GM19397 (cell line): Measurements from ENCODE around the gene RAB6B.

Source experiments
- ATAC-seq: cut with Tn5 transposase; IDR thresholded peaks from one replicate; pipeline ENCODE4 v1.9.1; 2021; ENCODE audit warnings: mild to moderate bottlenecking, moderate library complexity; ENCODE audit not compliant: unreplicated experiment

The RAB6B gene

DNA sequence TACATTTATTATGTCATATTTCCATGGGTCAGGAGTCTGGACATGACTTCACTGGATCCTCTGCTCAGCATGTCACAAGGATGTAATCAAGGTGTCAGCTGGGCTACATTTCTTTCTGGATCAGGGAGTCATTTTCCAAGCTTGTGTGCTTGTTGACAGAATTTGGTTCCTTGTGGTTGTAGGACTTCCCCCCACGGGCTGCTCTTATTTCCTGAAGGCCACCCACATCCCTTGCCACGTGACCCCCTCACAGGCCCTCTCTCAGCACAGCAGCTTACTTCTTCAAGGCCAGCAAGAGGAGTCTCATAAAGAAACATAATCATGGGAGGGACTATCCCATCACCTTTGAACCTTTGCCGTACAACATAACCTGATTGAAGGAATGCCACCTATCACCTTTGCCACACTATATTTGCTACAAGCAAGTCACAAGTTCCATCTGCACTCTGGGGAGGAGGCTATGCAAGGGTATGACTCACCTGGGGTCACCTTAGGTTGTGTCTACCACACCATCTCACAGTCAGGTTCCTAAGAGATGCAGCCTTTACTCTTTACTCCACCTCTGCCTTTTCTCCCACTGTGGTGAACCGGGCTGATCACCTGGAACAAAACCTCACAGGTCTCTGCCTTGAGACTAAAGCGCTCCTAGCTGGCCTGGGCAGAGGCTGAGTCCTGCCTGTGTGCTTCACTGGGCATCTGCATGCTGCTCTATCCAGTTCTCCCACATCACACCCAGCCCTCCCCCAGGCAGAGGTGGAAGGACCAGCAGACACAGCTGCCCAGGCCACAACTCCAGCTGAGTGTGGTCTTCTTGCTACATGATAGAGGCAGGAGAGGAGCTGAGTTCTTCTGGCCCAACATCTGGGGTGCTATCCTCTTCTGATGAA, 13.5 kb downstream of the RAB6B start:
- ATAC-seq, result no peak

- ATAC-seq, result no peak
Observed at GRCh38 chr3:133881492-133881891, 14.2 kb downstream of the RAB6B start.

DNA sequence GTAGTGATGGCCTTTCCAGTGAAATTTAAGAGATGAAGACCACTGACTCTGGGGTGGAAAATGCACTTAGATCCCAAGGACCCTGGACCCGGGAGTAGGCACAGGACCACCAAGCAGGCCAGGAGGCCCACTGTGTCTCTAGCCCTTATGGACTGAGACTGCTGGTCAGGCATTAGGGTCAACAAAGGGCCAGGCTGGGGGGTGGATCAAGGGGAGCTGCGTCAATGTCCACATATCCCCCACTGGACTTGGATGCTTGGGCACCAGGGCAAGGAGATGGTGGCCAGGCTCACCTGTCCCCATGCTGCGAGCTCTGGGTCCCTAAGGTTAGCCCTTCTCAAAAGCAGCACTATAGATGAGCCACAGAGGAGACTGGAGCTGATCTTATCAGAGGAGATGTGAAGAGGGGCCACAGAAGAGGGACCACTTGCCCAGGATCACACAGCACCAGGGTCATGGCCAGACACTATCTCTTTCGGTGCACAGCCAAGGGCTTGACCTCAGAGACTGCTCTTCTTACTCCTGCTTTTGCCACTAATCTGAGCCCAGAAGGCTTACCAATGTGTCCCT, 14.7 kb downstream of the RAB6B start:
- no peak for ATAC-seq

GRCh38 chr3:133880287-133880686, 15.4 kb downstream of the RAB6B start:
- no peak for ATAC-seq

- ATAC-seq, result no peak
Observed at GRCh38 chr3:133878518-133878917, 17.2 kb downstream of the RAB6B start.

- ATAC-seq, result no peak
Observed at GRCh38 chr3:133877221-133877620, 18.5 kb downstream of the RAB6B start.

GRCh38 chr3:133874761-133875438, 20.8 kb downstream of the RAB6B start:
- ATAC-seq, result no peak

- ATAC-seq, result no peak
Observed at GRCh38 chr3:133874344-133874743, 21.3 kb downstream of the RAB6B start.

- no peak for ATAC-seq
Observed at GRCh38 chr3:133872781-133873180, 22.9 kb downstream of the RAB6B start.

- no peak for ATAC-seq
Observed at GRCh38 chr3:133872161-133872560, 23.5 kb downstream of the RAB6B start.

DNA sequence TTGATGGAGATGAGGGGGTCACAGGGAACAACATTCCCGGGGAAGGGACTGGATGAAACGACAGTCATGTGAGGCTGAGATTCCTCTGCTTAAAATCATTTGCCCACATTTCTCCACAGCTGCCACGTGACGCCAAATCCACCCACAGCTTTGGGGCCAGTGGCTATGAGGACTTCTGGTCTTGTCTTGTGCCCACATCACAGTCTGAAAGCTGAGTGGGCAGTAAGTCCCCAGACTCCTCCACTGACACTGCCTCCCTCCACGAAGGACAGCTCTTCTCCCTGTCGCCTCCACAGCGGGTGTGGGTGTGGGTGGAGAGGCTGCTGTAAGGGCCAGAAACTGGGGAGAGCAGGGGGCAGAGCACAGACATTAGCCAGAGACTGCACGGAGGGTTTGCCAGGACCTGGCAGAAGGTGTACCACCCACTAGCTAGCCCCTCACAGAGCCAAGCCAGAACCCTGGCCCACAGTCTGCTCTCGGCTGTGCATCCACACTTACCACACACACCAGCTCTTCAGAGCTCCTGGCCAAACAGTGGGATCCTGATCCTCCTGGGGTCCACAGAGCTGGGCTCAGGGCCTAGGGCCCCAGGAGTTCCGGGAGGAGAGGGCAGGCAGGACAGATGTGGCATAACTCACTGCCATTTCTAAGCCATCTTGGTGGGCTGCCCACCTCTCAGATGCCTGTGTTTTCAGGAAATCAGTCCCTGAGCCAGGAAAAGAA, 24.2 kb downstream of the RAB6B start:
- no peak for ATAC-seq

DNA sequence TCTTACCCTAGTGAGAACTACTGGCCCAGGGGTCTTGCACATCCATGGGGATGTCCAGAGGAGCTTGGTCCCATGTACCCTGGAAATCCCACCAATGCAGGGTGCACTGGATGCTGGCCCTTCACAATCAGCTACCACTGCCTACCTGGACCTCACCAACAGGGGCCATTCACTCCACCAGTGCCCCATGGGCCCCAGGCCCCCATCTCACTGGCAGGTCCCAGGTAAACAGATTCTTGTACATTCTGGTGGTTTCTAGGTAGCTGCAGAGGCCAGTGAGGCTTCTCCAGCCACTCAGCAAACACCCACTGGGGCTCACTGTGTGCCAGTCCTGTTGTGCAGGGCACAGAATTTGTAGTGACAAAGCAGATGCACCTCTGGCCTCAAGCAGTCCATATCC, 24.9 kb downstream of the RAB6B start:
- ATAC-seq, result no peak

- ATAC-seq, result no peak
Observed at GRCh38 chr3:133869586-133869985, 26.1 kb downstream of the RAB6B start.

- ATAC-seq, result no peak
Observed at GRCh38 chr3:133868758-133869475, 26.8 kb downstream of the RAB6B start.

- ATAC-seq, result no peak
Observed at GRCh38 chr3:133868186-133868585, 27.5 kb downstream of the RAB6B start.

GRCh38 chr3:133866141-133866540, 29.5 kb downstream of the RAB6B start:
- ATAC-seq, result no peak

GRCh38 chr3:133865136-133865855, 30.4 kb downstream of the RAB6B start:
- ATAC-seq, result no peak

- ATAC-seq, result no peak
Observed at GRCh38 chr3:133864616-133865015, 31.1 kb downstream of the RAB6B start.

DNA sequence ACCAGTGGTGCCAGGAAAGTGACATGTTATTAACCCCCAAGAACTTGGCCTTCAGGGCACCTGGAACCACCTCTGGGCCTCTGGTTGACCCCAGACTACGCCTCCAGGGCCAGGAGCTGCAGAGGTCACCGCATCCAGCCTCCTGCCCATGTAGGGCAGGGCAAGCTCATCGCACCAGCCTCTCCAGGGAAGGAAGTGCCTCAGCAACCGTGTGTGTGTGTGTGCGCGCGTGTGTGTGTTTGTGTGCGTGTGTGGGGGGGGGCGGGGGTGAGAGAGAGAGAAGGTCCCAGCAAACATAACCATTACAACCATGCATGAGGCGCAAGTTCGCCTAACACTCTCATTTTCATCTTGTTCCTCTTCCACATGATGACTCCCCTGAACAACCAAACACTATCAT, 31.8 kb downstream of the RAB6B start:
- no peak for ATAC-seq

- ATAC-seq, result no peak
Observed at GRCh38 chr3:133862161-133862560, 33.5 kb downstream of the RAB6B start.
